ENCODE results near the gene CASZ1. TPM values are rescaled to one million over a fixed set of nuclear protein-coding genes. Genes with fewer than 3 reads are reported as not detected.

CASZ1 gene
- total and polyA plus RNA-seq, 2 donors: 1.8 to 3.9 TPM

GRCh38 chr1:10789047-10789791 lies 7.2 kb downstream of the CASZ1 start:
- no peaks in the 10 kb centered on the region for H3K4me1 ChIP-seq (ENCODE audit: control insufficient read depth in 2 of 2, insufficient read depth in 2 of 2, low read length in 2 of 2)
- no peaks in the 10 kb centered on the region for H3K36me3 ChIP-seq (ENCODE audit: control insufficient read depth in 2 of 2, insufficient read depth in 2 of 2, low read length in 1 of 2)
- WGBS: 78% methylated on average over 8 of the region's 8 CpGs
- DNase-seq (ENCODE audit: low read depth in 6 of 9, low spot score in 9 of 9): no peak
- peaks cover 50 to 83% of the 10 kb centered on the region in 2 donors for H3K27me3 ChIP-seq (ENCODE audit: control insufficient read depth in 2 of 2, insufficient read depth in 1 of 2, low read length in 1 of 2)
- H3K4me3 ChIP-seq (ENCODE audit: low read length in 2 of 2): no peak overlapping the region
- no peak overlapping the region for H3K27ac ChIP-seq (ENCODE audit: low read depth in 1 of 2, low read length in 1 of 2)
- H3K9me3 ChIP-seq (ENCODE audit: control insufficient read depth in 2 of 2, insufficient read depth in 1 of 2, low read length in 1 of 2): peaks cover 0 to 1% of the 10 kb centered on the region in 2 donors

GRCh38 chr1:10788592-10789006 lies 7.8 kb downstream of the CASZ1 start:
- 51% methylated on average over 11 of the region's 11 CpGs for WGBS
- Histone ChIP-seq H3K9me3 (ENCODE audit: control insufficient read depth in 2 of 2, insufficient read depth in 1 of 2, low read length in 1 of 2) (peaks cover 0 to 1% of the 10 kb centered on the region in 2 donors), H3K27ac (ENCODE audit: low read depth in 1 of 2, low read length in 1 of 2) (no peak overlapping the region), H3K36me3 (ENCODE audit: control insufficient read depth in 2 of 2, insufficient read depth in 2 of 2, low read length in 1 of 2) (no peaks in the 10 kb centered on the region), H3K4me1 (ENCODE audit: control insufficient read depth in 2 of 2, insufficient read depth in 2 of 2, low read length in 2 of 2) (no peaks in the 10 kb centered on the region), H3K4me3 (ENCODE audit: low read length in 2 of 2) (no peak overlapping the region), H3K27me3 (ENCODE audit: control insufficient read depth in 2 of 2, insufficient read depth in 1 of 2, low read length in 1 of 2) (peaks cover 44 to 78% of the 10 kb centered on the region in 2 donors)
- DNase-seq (ENCODE audit: low read depth in 6 of 9, low spot score in 9 of 9): no peak

GRCh38 chr1:10787286-10787685 lies 9.2 kb downstream of the CASZ1 start:
- Histone ChIP-seq H3K27ac (ENCODE audit: low read depth in 1 of 2, low read length in 1 of 2) (no peak overlapping the region), H3K4me3 (ENCODE audit: low read length in 2 of 2) (no peak overlapping the region), H3K36me3 (ENCODE audit: control insufficient read depth in 2 of 2, insufficient read depth in 2 of 2, low read length in 1 of 2) (no peaks in the 10 kb centered on the region), H3K4me1 (ENCODE audit: control insufficient read depth in 2 of 2, insufficient read depth in 2 of 2, low read length in 2 of 2) (no peaks in the 10 kb centered on the region), H3K27me3 (ENCODE audit: control insufficient read depth in 2 of 2, insufficient read depth in 1 of 2, low read length in 1 of 2) (peaks cover 33 to 69% of the 10 kb centered on the region in 2 donors), H3K9me3 (ENCODE audit: control insufficient read depth in 2 of 2, insufficient read depth in 1 of 2, low read length in 1 of 2) (peaks cover 0 to 1% of the 10 kb centered on the region in 2 donors)
- DNase-seq (ENCODE audit: low read depth in 6 of 9, low spot score in 9 of 9): no peak
- 95% methylated on average over 21 of the region's 21 CpGs for WGBS

GRCh38 chr1:10785728-10786638 lies 10.5 kb downstream of the CASZ1 start:
- Histone ChIP-seq H3K9me3 (ENCODE audit: control insufficient read depth in 2 of 2, insufficient read depth in 1 of 2, low read length in 1 of 2) (peaks cover 0 to 1% of the 10 kb centered on the region in 2 donors), H3K27ac (ENCODE audit: low read depth in 1 of 2, low read length in 1 of 2) (no peak overlapping the region), H3K4me3 (ENCODE audit: low read length in 2 of 2) (no peak overlapping the region), H3K36me3 (ENCODE audit: control insufficient read depth in 2 of 2, insufficient read depth in 2 of 2, low read length in 1 of 2) (no peaks in the 10 kb centered on the region), H3K27me3 (ENCODE audit: control insufficient read depth in 2 of 2, insufficient read depth in 1 of 2, low read length in 1 of 2) (peaks cover 24 to 64% of the 10 kb centered on the region in 2 donors), H3K4me1 (ENCODE audit: control insufficient read depth in 2 of 2, insufficient read depth in 2 of 2, low read length in 2 of 2) (no peaks in the 10 kb centered on the region)
- 95% methylated on average over 30 of the region's 30 CpGs for WGBS
- DNase-seq (ENCODE audit: low read depth in 6 of 9, low spot score in 9 of 9): no peak

- Histone ChIP-seq H3K4me1 (ENCODE audit: control insufficient read depth in 2 of 2, insufficient read depth in 2 of 2, low read length in 2 of 2) (no peaks in the 10 kb centered on the region), H3K9me3 (ENCODE audit: control insufficient read depth in 2 of 2, insufficient read depth in 1 of 2, low read length in 1 of 2) (peaks cover 0 to 1% of the 10 kb centered on the region in 2 donors), H3K36me3 (ENCODE audit: control insufficient read depth in 2 of 2, insufficient read depth in 2 of 2, low read length in 1 of 2) (no peaks in the 10 kb centered on the region), H3K27me3 (ENCODE audit: control insufficient read depth in 2 of 2, insufficient read depth in 1 of 2, low read length in 1 of 2) (peaks cover 18 to 57% of the 10 kb centered on the region in 2 donors), H3K27ac (ENCODE audit: low read depth in 1 of 2, low read length in 1 of 2) (no peak overlapping the region), H3K4me3 (ENCODE audit: low read length in 2 of 2) (no peak overlapping the region)
- DNase-seq (ENCODE audit: low read depth in 6 of 9, low spot score in 9 of 9): no peak
- WGBS: 85% methylated on average over 11 of the region's 11 CpGs
Observed at GRCh38 chr1:10784998-10785727, 11.3 kb downstream of the CASZ1 start.

GRCh38 chr1:10782491-10783244 lies 13.8 kb downstream of the CASZ1 start:
- H3K27ac ChIP-seq (ENCODE audit: low read depth in 1 of 2, low read length in 1 of 2): no peak overlapping the region
- peaks cover 0 to 1% of the 10 kb centered on the region in 2 donors for H3K9me3 ChIP-seq (ENCODE audit: control insufficient read depth in 2 of 2, insufficient read depth in 1 of 2, low read length in 1 of 2)
- no peak for DNase-seq (ENCODE audit: low read depth in 6 of 9, low spot score in 9 of 9)
- no peak overlapping the region for H3K4me3 ChIP-seq (ENCODE audit: low read length in 2 of 2)
- H3K36me3 ChIP-seq (ENCODE audit: control insufficient read depth in 2 of 2, insufficient read depth in 2 of 2, low read length in 1 of 2): no peaks in the 10 kb centered on the region
- 93% methylated on average over 24 of the region's 24 CpGs for WGBS
- H3K4me1 ChIP-seq (ENCODE audit: control insufficient read depth in 2 of 2, insufficient read depth in 2 of 2, low read length in 2 of 2): no peaks in the 10 kb centered on the region
- H3K27me3 ChIP-seq (ENCODE audit: control insufficient read depth in 2 of 2, insufficient read depth in 1 of 2, low read length in 1 of 2): peaks cover 7 to 37% of the 10 kb centered on the region in 2 donors

GRCh38 chr1:10781137-10781536 lies 15.3 kb downstream of the CASZ1 start:
- Histone ChIP-seq H3K27ac (ENCODE audit: low read depth in 1 of 2, low read length in 1 of 2) (no peak overlapping the region), H3K9me3 (ENCODE audit: control insufficient read depth in 2 of 2, insufficient read depth in 1 of 2, low read length in 1 of 2) (peaks cover 0 to 1% of the 10 kb centered on the region in 2 donors), H3K36me3 (ENCODE audit: control insufficient read depth in 2 of 2, insufficient read depth in 2 of 2, low read length in 1 of 2) (no peaks in the 10 kb centered on the region), H3K4me3 (ENCODE audit: low read length in 2 of 2) (no peak overlapping the region), H3K4me1 (ENCODE audit: control insufficient read depth in 2 of 2, insufficient read depth in 2 of 2, low read length in 2 of 2) (no peaks in the 10 kb centered on the region), H3K27me3 (ENCODE audit: control insufficient read depth in 2 of 2, insufficient read depth in 1 of 2, low read length in 1 of 2) (peaks cover 4 to 24% of the 10 kb centered on the region in 2 donors)
- DNase-seq (ENCODE audit: low read depth in 6 of 9, low spot score in 9 of 9): no peak
- 94% methylated on average over 8 of the region's 8 CpGs for WGBS

GRCh38 chr1:10779841-10780240 lies 16.6 kb downstream of the CASZ1 start:
- no peaks in the 10 kb centered on the region for H3K36me3 ChIP-seq (ENCODE audit: control insufficient read depth in 2 of 2, insufficient read depth in 2 of 2, low read length in 1 of 2)
- H3K4me3 ChIP-seq (ENCODE audit: low read length in 2 of 2): no peak overlapping the region
- DNase-seq (ENCODE audit: low read depth in 6 of 9, low spot score in 9 of 9): no peak
- no peaks in the 10 kb centered on the region for H3K4me1 ChIP-seq (ENCODE audit: control insufficient read depth in 2 of 2, insufficient read depth in 2 of 2, low read length in 2 of 2)
- no peaks in the 10 kb centered on the region for H3K9me3 ChIP-seq (ENCODE audit: control insufficient read depth in 2 of 2, insufficient read depth in 1 of 2, low read length in 1 of 2)
- peaks cover 0 to 19% of the 10 kb centered on the region in 2 donors for H3K27me3 ChIP-seq (ENCODE audit: control insufficient read depth in 2 of 2, insufficient read depth in 1 of 2, low read length in 1 of 2)
- WGBS: 76% methylated on average over 10 of the region's 10 CpGs
- H3K27ac ChIP-seq (ENCODE audit: low read depth in 1 of 2, low read length in 1 of 2): no peak overlapping the region
